VCaP (cell line): Measurements from ENCODE around the gene LHFPL5.

Experiments
- H3K27ac ChIP-seq: fragments of 450-650 bp; 2 replicates; pipeline ENCODE4 v1.5.1; 2017
- CTCF ChIP-seq: fragments of 450-650 bp; conservative IDR thresholded peaks from 2 replicates; pipeline ENCODE4 v1.5.1; 2017; ENCODE audit warnings: mild to moderate bottlenecking, moderate library complexity

The LHFPL5 gene

GRCh38 chr6:35784200-35784599 lies 21.0 kb upstream of the LHFPL5 start:
- TF ChIP-seq CTCF = no peak

GRCh38 chr6:35786272-35786671 lies 18.9 kb upstream of the LHFPL5 start:
- TF ChIP-seq CTCF = no peak
- no peak overlapping the region for H3K27ac ChIP-seq

More at GRCh38 chr6:35784200-35784599, 21.0 kb upstream of the LHFPL5 start:
- no peak overlapping the region for H3K27ac ChIP-seq

- no peak for TF ChIP-seq CTCF
These were observed 18.3 kb upstream of the LHFPL5 start for GRCh38 chr6:35786810-35787209.

GRCh38 chr6:35787266-35788218 lies 17.6 kb upstream of the LHFPL5 start:
- no peak overlapping the region for H3K27ac ChIP-seq
- TF ChIP-seq CTCF = no peak

More at GRCh38 chr6:35786810-35787209, 18.3 kb upstream of the LHFPL5 start:
- no peak overlapping the region for H3K27ac ChIP-seq

- no peak overlapping the region for H3K27ac ChIP-seq
- no peak for TF ChIP-seq CTCF
These were observed 16.6 kb upstream of the LHFPL5 start for GRCh38 chr6:35788423-35788982.

GRCh38 chr6:35790683-35791082 lies 14.5 kb upstream of the LHFPL5 start:
- no peak overlapping the region for H3K27ac ChIP-seq
- no peak for TF ChIP-seq CTCF
